Heart left ventricle (tissue), 16 donors: ENCODE data around the gene GGN. TPM values are rescaled to one million over a fixed set of nuclear protein-coding genes. Genes with fewer than 3 reads are reported as not detected.
A peak's percentile ranks its signal among the peaks of the same experiment; 100 is the strongest.

Source experiments
- ATAC-seq, 4 donors: fragments of 200-7000 bp; cut with Tn5 transposase; one replicate each; pipeline ENCODE4 v1.9.1; 2020 to 2022; ENCODE audit warnings: moderate library complexity in 4 of 4, mild to moderate bottlenecking in 3 of 4, moderate number of reproducible peaks in 1 of 4
- DNase-seq, 5 donors: peaks; one replicate each; pipeline ENCODE4 v3.0.0-alpha.2; 2020
- H3K27ac ChIP-seq, 12 donors: fragments of 200-600 bp; sonication (generic) in 4 of 12; one replicate each; pipeline versions ENCODE4 v1.5.0 to v1.8.0; 2016 to 2022; ENCODE audit warnings: mild to moderate bottlenecking in 2 of 12
- H3K27me3 ChIP-seq, 9 donors: fragments of 200-600 bp; sonication (generic) in 2 of 9; one replicate each; pipeline versions ENCODE4 v1.5.1 to v1.8.0; 2016 to 2022; ENCODE audit warnings: mild to moderate bottlenecking in 3 of 9
- H3K36me3 ChIP-seq, 9 donors: fragments of 200-600 bp; sonication (generic) in 2 of 9; one replicate each; pipeline versions ENCODE4 v1.5.0 to v1.8.0; 2018 to 2022; ENCODE audit warnings: mild to moderate bottlenecking in 2 of 9
- H3K4me1 ChIP-seq, 12 donors: fragments of 200-600 bp; sonication (generic) in 4 of 12; one replicate each; pipeline versions ENCODE4 v1.5.0 to v1.8.0; 2016 to 2022; ENCODE audit warnings: mild to moderate bottlenecking in 3 of 12
- H3K4me3 ChIP-seq, 12 donors: fragments of 200-600 bp; sonication (generic) in 4 of 12; one replicate each; pipeline versions ENCODE4 v1.5.0 to v1.8.0; 2017 to 2022; ENCODE audit warnings: mild to moderate bottlenecking in 9 of 12, moderate library complexity in 4 of 12
- H3K9me3 ChIP-seq, 12 donors: fragments of 200-600 bp; sonication (generic) in 4 of 12; one replicate each; pipeline versions ENCODE4 v1.5.0 to v1.8.0; 2016 to 2022; ENCODE audit warnings: mild to moderate bottlenecking in 1 of 12
- POLR2A ChIP-seq, 2 donors: fragments of 450-650 bp; IDR thresholded peaks; one replicate each; pipeline ENCODE4 v1.6.1; 2017; ENCODE audit warnings: antibody characterized with exemption in 2 of 2, mild to moderate bottlenecking in 2 of 2, moderate library complexity in 2 of 2
- WGBS, 4 donors: extraction: QIAGEN DNeasy Blood & Tissue Kit in 2 of 4; methylation state at CpG; one replicate each; pipeline versions ENCODE4 v1.1.5 to v1.1.7; 2013 to 2018; 5-methylcytosine and 5-hydroxymethylcytosine counted together
- intact Hi-C, 10 donors: fragments of 100-400 bp; cut with DNase I; formaldehyde crosslinking; loops; one replicate each; pipeline versions ENCODE4 v1.11.1 to v1.14.2; 2022
- polyA plus RNA-seq, 2 donors: library from polyadenylated mRNA; stranded (reverse); fragments of 200-250 nt; gene quantifications; one replicate each; pipeline ENCODE4 v1.2.3, GENCODE V29; 2013
- total RNA-seq, 9 donors: library from RNA; depleted of rRNA in 2 of 9; stranded (reverse); fragments of >200 nt in 2 of 9; fragmentation: NEBNext Ultra II Directional in 3 of 9; extraction: Animal tissue kit (Norgen Biotek cat#: 25700) in 3 of 9; gene quantifications; one replicate each; pipeline versions ENCODE4 v1.1.0 to v1.2.4, GENCODE V29; 2016 to 2023
- TF ChIP-seq, protein P1 (sequence below), 12 donors: fragments of 200-600 bp; sonication (generic) in 4 of 12; IDR thresholded peaks; one replicate each; pipeline versions ENCODE4 v1.5.0 to v1.8.0; 2018 to 2022; ENCODE audit warnings: antibody characterized with exemption in 12 of 12, mild to moderate bottlenecking in 5 of 12
- donor health status: ischemic (EF 13 %, LVEDD 7.1; RV severe dilation, severe dysfunction).
- donor health status: healthy with polysubstance abuse.
- donor health status: DM: no; HTN: yes; CAD: no.
- donor health status: DM: no; HTN: no; CAD: no.
- donor health status: ischemic (EF 25% LVEDD 6.9; RV normal size, moderate dysfunction).
- donor health status: ischemic (EF 25% LVEDD 5.7; RV mildly dilated, moderate dysfunction).
- donor health status: healthy.
- donor health status: DM: yes; HTN: yes; CAD: no.
- donor health status: ischemic (EF 35%, LVEDD 5.7; RV mildly dilated, moderate dysfunction).
- donor health status: nonischemic (EF 11% LVEDD 7.7; RV severe dilation, severe dysfunction).
- donor health status: DM: yes; HTN: yes; CAD: no.
- donor health status: PGD.
- donor health status: ischemic (EF 29% LVEDD 5.4; RV normal size, mild dysfunction).
- donor health status: nonischemic (EF 23%, LVEDD 6.1; RV moderate dilation, normal function).

Gene GGN
- total and polyA plus RNA-seq, 11 donors, result 0.15 to 0.67 (median 0.31) TPM; not detected in 4

DNA sequence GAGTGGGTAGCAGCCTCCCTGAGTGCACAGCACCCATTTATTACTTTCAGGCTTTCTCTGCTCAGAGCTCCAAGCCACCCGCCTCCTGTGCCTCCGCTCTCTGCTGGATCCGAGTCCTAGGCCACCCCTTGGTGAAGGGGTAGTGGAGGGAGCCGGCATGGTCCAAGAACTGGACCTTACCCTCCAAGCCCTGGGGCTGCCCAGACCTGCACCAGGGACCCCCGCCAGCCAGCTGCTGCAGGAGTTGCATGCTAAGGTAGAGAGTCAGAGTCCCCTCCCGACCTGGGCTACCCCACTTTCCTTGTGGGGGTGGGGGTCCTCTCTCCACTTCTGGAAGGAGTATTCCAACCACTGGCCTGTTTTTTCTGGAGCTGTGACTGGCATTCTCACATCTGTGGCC, 17.0 kb upstream of the GGN start:
- Histone ChIP-seq H3K9me3 (no peaks in the 10 kb centered on the region), H3K4me1 (peaks cover 0 to 12% (median 7%) of the 10 kb centered on the region in 12 donors), H3K36me3 (peaks cover 0 to 37% (median 22%) of the 10 kb centered on the region in 9 donors), H3K4me3 (no peak overlapping the region), H3K27ac (no peak overlapping the region), H3K27me3 (peaks cover 0 to 21% (median 5%) of the 10 kb centered on the region in 9 donors)
- TF ChIP-seq, protein P1, sequence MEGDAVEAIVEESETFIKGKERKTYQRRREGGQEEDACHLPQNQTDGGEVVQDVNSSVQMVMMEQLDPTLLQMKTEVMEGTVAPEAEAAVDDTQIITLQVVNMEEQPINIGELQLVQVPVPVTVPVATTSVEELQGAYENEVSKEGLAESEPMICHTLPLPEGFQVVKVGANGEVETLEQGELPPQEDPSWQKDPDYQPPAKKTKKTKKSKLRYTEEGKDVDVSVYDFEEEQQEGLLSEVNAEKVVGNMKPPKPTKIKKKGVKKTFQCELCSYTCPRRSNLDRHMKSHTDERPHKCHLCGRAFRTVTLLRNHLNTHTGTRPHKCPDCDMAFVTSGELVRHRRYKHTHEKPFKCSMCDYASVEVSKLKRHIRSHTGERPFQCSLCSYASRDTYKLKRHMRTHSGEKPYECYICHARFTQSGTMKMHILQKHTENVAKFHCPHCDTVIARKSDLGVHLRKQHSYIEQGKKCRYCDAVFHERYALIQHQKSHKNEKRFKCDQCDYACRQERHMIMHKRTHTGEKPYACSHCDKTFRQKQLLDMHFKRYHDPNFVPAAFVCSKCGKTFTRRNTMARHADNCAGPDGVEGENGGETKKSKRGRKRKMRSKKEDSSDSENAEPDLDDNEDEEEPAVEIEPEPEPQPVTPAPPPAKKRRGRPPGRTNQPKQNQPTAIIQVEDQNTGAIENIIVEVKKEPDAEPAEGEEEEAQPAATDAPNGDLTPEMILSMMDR (IDR thresholded peaks at IDR 0.05), result no peak
- TF ChIP-seq POLR2A (IDR thresholded peaks at IDR 0.05), result no peak
- ATAC-seq (no peak), DNase-seq (no peak)
- intact Hi-C loops, result loop anchor here (5.0 to 10.0 kb wide), 7 partner anchors 110 to 530 kb away; partner anchors contain the start of genes EIF3K (in 3 of the 10), MAP4K1 (in 3 of the 10), MRPS12 (in 3 of the 10) and SARS2 (in 3 of the 10)
- WGBS, 4 donors, result 92 to 96% (median 95%) methylated on average over 6 of the region's 6 CpGs

GRCh38 chr19:38402967-38403674, 15.3 kb upstream of the GGN start, which contains the start of gene FAM98C:
Gene FAM98C, plus strand, starts transcription at chr19:38403093. Its CDS starts 61 bp downstream, at chr19:38403154.
- WGBS, 4 donors, result 0 to 1% (median 1%) methylated on average over 20 to 82 of the region's 82 CpGs
- peak; percentile 95 to 99 (median 96) for DNase-seq
- Histone ChIP-seq H3K36me3 (peaks cover 0 to 33% (median 21%) of the 10 kb centered on the region in 9 donors), H3K27me3 (peaks cover 6 to 39% (median 21%) of the 10 kb centered on the region in 9 donors), H3K4me3 (peak within 1 kb of the TSS; percentile 70 to 98 (median 90)), H3K9me3 (no peaks in the 10 kb centered on the region), H3K4me1 (peaks cover 0 to 12% (median 7%) of the 10 kb centered on the region in 12 donors), H3K27ac (peak within 1 kb of the TSS; percentile 52 to 90 (median 79))
- intact Hi-C loops, result loop anchor here (1.0 to 10.0 kb wide), 10 partner anchors 112 to 532 kb away; partner anchors contain the start of genes MRPS12 (in 5 of the 10), SARS2 (in 5 of the 10), EIF3K (in 3 of the 10) and MAP4K1 (in 3 of the 10)
- peak; percentile 99 to 100 (median 99) for ATAC-seq
- TF ChIP-seq POLR2A (IDR thresholded peaks at IDR 0.05), result peak in 1 of 2 donors; percentile 27
- TF ChIP-seq, protein P1 (IDR thresholded peaks at IDR 0.05), result peak; percentile 94 to 100 (median 99)

- peak overlapping the region; percentile 22 to 98 (median 90) for H3K4me3 ChIP-seq
- peaks cover 0 to 12% (median 7%) of the 10 kb centered on the region in 12 donors for H3K4me1 ChIP-seq
- intact Hi-C loops, result loop anchor here (2.0 to 10.0 kb wide), 9 partner anchors 112 to 532 kb away; partner anchors contain the start of genes MRPS12 (in 5 of the 10), SARS2 (in 5 of the 10), EIF3K (in 3 of the 10) and MAP4K1 (in 3 of the 10)
- 5 to 7% (median 6%) methylated on average over 12 to 18 of the region's 18 CpGs for WGBS, 4 donors
- DNase-seq, result no peak
- peak overlapping the region in 5 of 12 donors; percentile 11 to 90 (median 81) for H3K27ac ChIP-seq
- TF ChIP-seq POLR2A (IDR thresholded peaks at IDR 0.05), result no peak
- TF ChIP-seq, protein P1 (IDR thresholded peaks at IDR 0.05), result no peak
- peak in 1 of 4 donors; percentile 1 for ATAC-seq
- no peaks in the 10 kb centered on the region for H3K9me3 ChIP-seq
- peaks cover 8 to 44% (median 24%) of the 10 kb centered on the region in 9 donors for H3K27me3 ChIP-seq
- peaks cover 0 to 29% (median 17%) of the 10 kb centered on the region in 9 donors for H3K36me3 ChIP-seq
These were observed 14.8 kb upstream of the GGN start for GRCh38 chr19:38402623-38402966.

DNA sequence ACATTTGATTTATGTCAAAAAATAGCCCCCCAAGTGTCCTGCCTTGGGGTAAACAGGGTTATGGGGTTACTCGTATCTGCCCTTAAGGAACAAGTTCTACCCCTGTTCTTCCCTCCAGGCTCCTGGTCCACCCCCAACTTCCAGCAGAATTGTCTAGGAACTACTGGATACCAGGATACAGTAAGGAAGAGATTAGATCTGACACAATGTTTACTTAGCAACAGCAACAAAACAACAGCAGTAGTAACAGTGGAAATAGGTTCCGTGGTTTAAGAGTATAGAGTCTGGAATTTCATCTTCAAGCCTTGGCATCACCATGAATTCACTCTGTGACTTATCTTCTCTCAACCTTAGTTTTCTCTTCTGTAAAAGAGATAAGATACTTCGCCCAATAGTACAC, 13.3 kb upstream of the GGN start:
- peaks cover 8 to 56% (median 37%) of the 10 kb centered on the region in 9 donors for H3K27me3 ChIP-seq
- WGBS, 4 donors, result 54 to 67% (median 65%) methylated on average over 3 of the region's 3 CpGs
- no peaks in the 10 kb centered on the region for H3K9me3 ChIP-seq
- TF ChIP-seq POLR2A (IDR thresholded peaks at IDR 0.05), result no peak
- TF ChIP-seq, protein P1 (IDR thresholded peaks at IDR 0.05), result no peak
- DNase-seq (no peak), ATAC-seq (no peak)
- no peak overlapping the region for H3K27ac ChIP-seq
- intact Hi-C loops, result loop anchor here (5.0 to 10.0 kb wide), 6 partner anchors 114 to 534 kb away; partner anchors contain the start of genes EIF3K (in 3 of the 10), MAP4K1 (in 3 of the 10), MRPS12 (in 2 of the 10) and SARS2 (in 2 of the 10)
- H3K4me1 ChIP-seq, result peaks cover 0 to 12% (median 7%) of the 10 kb centered on the region in 12 donors
- peaks cover 0 to 15% (median 5%) of the 10 kb centered on the region in 9 donors for H3K36me3 ChIP-seq
- H3K4me3 ChIP-seq, result no peak overlapping the region
